ENCODE results near the gene WDR82.

Gene WDR82

DNA sequence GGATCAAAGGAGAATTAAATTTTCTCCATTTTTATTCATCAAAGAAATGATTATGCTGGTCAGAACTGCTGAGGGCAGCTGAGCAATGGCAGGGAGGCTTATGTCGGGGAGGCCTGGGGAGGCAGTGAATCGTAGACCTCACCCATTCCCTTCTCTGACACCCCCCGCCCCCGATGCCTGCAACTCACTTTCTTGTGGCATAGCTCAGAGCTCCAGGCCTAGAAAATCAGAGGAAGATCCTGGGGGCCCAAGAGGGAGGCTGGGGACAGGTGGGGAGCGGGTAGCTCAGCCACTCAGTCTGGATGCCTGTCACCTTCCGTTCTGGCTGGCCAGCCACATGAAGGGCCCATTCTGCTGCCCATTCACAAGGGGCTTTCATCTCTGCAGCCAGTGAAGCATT, 36.6 kb upstream of the WDR82 start:
- Mint-ChIP-seq H3K27me3 (no peaks in the 10 kb centered on the region), H3K36me3 (peaks cover under 1% of the 10 kb centered on the region)

GRCh38 chr3:52314489-52314888, 36.0 kb upstream of the WDR82 start:
- DNase-seq (ENCODE audit: low spot score in 2 of 2) (no peak), ATAC-seq (ENCODE audit: low read depth) (no peak)
- Mint-ChIP-seq H3K4me1 (peaks cover 38% of the 10 kb centered on the region), H3K27ac (peak overlapping the region; percentile 93), H3K9me3 (no peaks in the 10 kb centered on the region), H3K36me3 (peaks cover 3% of the 10 kb centered on the region), H3K27me3 (no peaks in the 10 kb centered on the region), H3K4me3 (peak overlapping the region; percentile 17)

More for the DNA sequence above, 36.6 kb upstream of the WDR82 start:
- Mint-ChIP-seq H3K4me3 (no peak overlapping the region), H3K9me3 (no peaks in the 10 kb centered on the region), H3K4me1 (peaks cover 35% of the 10 kb centered on the region), H3K27ac (peak overlapping the region; percentile 93)
- DNase-seq (ENCODE audit: low spot score in 2 of 2) (no peak), ATAC-seq (ENCODE audit: low read depth) (no peak)

DNA sequence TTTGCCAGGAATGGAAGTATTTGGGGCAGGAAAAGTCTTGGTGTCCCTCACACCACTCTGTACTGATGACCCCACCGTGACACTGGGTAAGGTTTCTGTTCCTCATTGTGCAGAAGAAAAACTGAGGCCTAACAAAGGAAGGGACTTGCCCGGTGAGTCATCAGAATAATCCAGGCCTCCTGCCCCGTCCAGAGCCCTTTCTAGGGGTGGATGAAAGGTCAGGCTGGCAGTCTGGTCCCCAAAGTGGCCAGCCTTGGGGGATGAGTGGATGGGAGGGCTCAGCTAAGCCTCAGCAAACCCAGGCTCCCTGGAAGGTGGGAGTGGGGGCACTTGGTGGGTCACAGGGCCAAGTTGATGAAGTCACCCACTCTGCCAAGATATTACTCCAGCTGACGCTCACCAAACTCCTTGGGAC, 35.3 kb upstream of the WDR82 start:
- Mint-ChIP-seq H3K27me3 (no peaks in the 10 kb centered on the region), H3K9me3 (no peaks in the 10 kb centered on the region), H3K27ac (peak overlapping the region; percentile 93), H3K4me3 (peak overlapping the region; percentile 41), H3K4me1 (peaks cover 39% of the 10 kb centered on the region), H3K36me3 (peaks cover 3% of the 10 kb centered on the region)
- DNase-seq (ENCODE audit: low spot score in 2 of 2) = peak; percentile 56 to 57
- peak; percentile 85 for ATAC-seq (ENCODE audit: low read depth)

DNA sequence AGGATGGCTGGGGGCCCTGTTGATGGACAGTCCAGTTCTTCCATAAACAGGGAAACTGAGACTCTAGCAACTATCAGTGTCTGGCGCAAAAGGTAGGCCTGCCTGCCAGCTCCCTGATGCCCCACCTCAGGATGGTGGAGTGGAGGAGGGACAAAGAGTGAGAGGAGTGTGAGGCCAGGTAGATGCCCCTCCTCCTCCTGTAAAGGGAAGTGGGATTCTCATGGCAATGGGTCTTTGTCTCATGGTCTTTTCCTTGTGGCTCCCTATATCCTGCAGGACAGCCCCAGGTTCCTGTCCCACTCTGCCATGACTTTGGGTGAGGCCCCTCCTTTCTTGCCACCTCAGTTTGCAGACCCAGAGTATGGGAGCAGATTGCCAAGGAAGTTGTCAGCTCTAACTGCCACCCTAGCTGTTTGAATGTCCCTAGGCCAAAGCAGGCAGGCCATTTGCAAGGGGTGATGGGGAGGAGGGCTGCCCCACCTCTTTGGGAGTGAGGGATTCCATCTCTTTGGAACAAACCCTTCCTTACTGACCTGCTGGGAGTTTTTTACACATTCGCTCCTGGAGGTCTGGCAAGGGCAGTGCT, 34.8 kb upstream of the WDR82 start:
- H3K4me1 Mint-ChIP-seq = peaks cover 41% of the 10 kb centered on the region
- no peak for DNase-seq (ENCODE audit: low spot score in 2 of 2)
- no peak for ATAC-seq (ENCODE audit: low read depth)
- H3K27me3 Mint-ChIP-seq = no peaks in the 10 kb centered on the region
- peak overlapping the region; percentile 93 for H3K27ac Mint-ChIP-seq
- H3K9me3 Mint-ChIP-seq = no peaks in the 10 kb centered on the region
- peak overlapping the region; percentile 11 for H3K4me3 Mint-ChIP-seq
- H3K36me3 Mint-ChIP-seq = peaks cover 7% of the 10 kb centered on the region

- no peak for ATAC-seq (ENCODE audit: low read depth)
- Mint-ChIP-seq H3K9me3 (no peaks in the 10 kb centered on the region), H3K27ac (peak overlapping the region; percentile 88), H3K4me3 (no peak overlapping the region), H3K4me1 (peaks cover 33% of the 10 kb centered on the region), H3K36me3 (peaks cover 8% of the 10 kb centered on the region), H3K27me3 (no peaks in the 10 kb centered on the region)
- DNase-seq (ENCODE audit: low spot score in 2 of 2) = no peak
These were observed 33.2 kb upstream of the WDR82 start for GRCh38 chr3:52311576-52312119.

GRCh38 chr3:52310861-52311575, 32.6 kb upstream of the WDR82 start:
- DNase-seq (ENCODE audit: low spot score in 2 of 2) = peak in 1 of 2 donors; percentile 40
- H3K4me3 Mint-ChIP-seq = no peak overlapping the region
- ATAC-seq (ENCODE audit: low read depth) = peak; percentile 73
- H3K9me3 Mint-ChIP-seq = no peaks in the 10 kb centered on the region
- no peaks in the 10 kb centered on the region for H3K27me3 Mint-ChIP-seq
- peaks cover 10% of the 10 kb centered on the region for H3K36me3 Mint-ChIP-seq
- peaks cover 36% of the 10 kb centered on the region for H3K4me1 Mint-ChIP-seq
- H3K27ac Mint-ChIP-seq = peak overlapping the region; percentile 88

- ATAC-seq (ENCODE audit: low read depth) = no peak
- no peak for DNase-seq (ENCODE audit: low spot score in 2 of 2)
- H3K27me3 Mint-ChIP-seq = no peaks in the 10 kb centered on the region
- no peaks in the 10 kb centered on the region for H3K9me3 Mint-ChIP-seq
- H3K27ac Mint-ChIP-seq = peak overlapping the region; percentile 88
- no peak overlapping the region for H3K4me3 Mint-ChIP-seq
- H3K4me1 Mint-ChIP-seq = peaks cover 31% of the 10 kb centered on the region
- peaks cover 15% of the 10 kb centered on the region for H3K36me3 Mint-ChIP-seq
These were observed 29.9 kb upstream of the WDR82 start for GRCh38 chr3:52308308-52308707.

DNA sequence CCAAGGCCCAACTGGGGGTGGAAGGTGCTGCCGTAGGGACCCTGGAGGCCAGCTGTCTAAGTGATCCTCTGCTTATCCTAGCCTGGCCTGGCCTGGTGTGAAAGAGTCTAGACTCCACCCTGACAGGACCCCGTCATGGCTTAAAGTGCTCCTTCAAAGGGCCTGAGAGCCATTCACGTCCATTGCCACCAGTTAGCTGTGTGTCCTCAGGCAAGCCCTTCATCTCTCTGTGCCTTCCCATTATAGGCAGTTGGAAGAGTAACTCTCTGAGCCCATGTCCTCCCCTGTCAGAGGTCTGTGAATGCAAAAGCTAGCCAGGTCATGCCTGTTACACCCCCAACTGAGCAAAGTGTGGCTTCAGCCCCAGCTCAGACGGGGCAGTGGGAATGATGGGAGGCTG, 28.5 kb upstream of the WDR82 start:
- H3K27ac Mint-ChIP-seq = no peak overlapping the region

DNA sequence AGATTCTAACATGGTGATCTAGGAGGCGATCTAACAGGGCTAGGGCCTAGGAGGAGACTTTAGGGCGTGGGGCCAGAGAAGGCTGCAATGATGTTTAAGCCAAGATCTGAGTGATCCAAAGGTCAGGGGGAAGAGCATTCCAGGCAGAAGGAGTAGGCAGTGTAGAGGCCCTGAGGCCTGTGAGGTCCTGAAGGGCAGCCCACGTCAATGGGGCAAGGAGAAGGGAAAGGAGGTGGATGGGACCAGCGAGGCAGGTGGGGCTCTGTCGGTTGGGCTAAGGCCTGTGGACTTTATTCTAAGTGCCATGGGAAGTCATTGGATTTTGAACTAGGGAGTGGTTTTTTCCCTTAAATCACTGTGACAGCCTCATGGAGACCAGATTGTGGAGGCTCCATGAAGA, 27.5 kb upstream of the WDR82 start:
- H3K4me1 Mint-ChIP-seq = peaks cover 22% of the 10 kb centered on the region
- H3K4me3 Mint-ChIP-seq = no peak overlapping the region
- H3K27me3 Mint-ChIP-seq = no peaks in the 10 kb centered on the region
- DNase-seq (ENCODE audit: low spot score in 2 of 2) = no peak
- no peak for ATAC-seq (ENCODE audit: low read depth)
- peak overlapping the region; percentile 2 for H3K27ac Mint-ChIP-seq
- no peaks in the 10 kb centered on the region for H3K9me3 Mint-ChIP-seq
- peaks cover 15% of the 10 kb centered on the region for H3K36me3 Mint-ChIP-seq

More for the DNA sequence above, 28.5 kb upstream of the WDR82 start:
- Mint-ChIP-seq H3K9me3 (no peaks in the 10 kb centered on the region), H3K4me3 (no peak overlapping the region), H3K27me3 (no peaks in the 10 kb centered on the region), H3K4me1 (peaks cover 25% of the 10 kb centered on the region), H3K36me3 (peaks cover 15% of the 10 kb centered on the region)
- DNase-seq (ENCODE audit: low spot score in 2 of 2) (no peak), ATAC-seq (ENCODE audit: low read depth) (no peak)

GRCh38 chr3:52303811-52304210, 25.4 kb upstream of the WDR82 start:
- peaks cover 22% of the 10 kb centered on the region for H3K4me1 Mint-ChIP-seq
- no peak overlapping the region for H3K27ac Mint-ChIP-seq
- no peaks in the 10 kb centered on the region for H3K27me3 Mint-ChIP-seq
- DNase-seq (ENCODE audit: low spot score in 2 of 2) (no peak), ATAC-seq (ENCODE audit: low read depth) (no peak)
- H3K4me3 Mint-ChIP-seq = no peak overlapping the region
- H3K9me3 Mint-ChIP-seq = no peaks in the 10 kb centered on the region
- H3K36me3 Mint-ChIP-seq = peaks cover 11% of the 10 kb centered on the region

GRCh38 chr3:52302426-52303145, 24.1 kb upstream of the WDR82 start:
- H3K27me3 Mint-ChIP-seq = no peaks in the 10 kb centered on the region
- DNase-seq (ENCODE audit: low spot score in 2 of 2) = no peak
- no peak overlapping the region for H3K27ac Mint-ChIP-seq
- ATAC-seq (ENCODE audit: low read depth) = no peak
- no peak overlapping the region for H3K4me3 Mint-ChIP-seq
- H3K36me3 Mint-ChIP-seq = peaks cover 7% of the 10 kb centered on the region
- no peaks in the 10 kb centered on the region for H3K9me3 Mint-ChIP-seq
- peaks cover 18% of the 10 kb centered on the region for H3K4me1 Mint-ChIP-seq

GRCh38 chr3:52299879-52300611, 21.6 kb upstream of the WDR82 start:
- Mint-ChIP-seq H3K4me1 (peaks cover 22% of the 10 kb centered on the region), H3K27ac (peak overlapping the region; percentile 25), H3K9me3 (no peaks in the 10 kb centered on the region), H3K4me3 (no peak overlapping the region), H3K27me3 (no peaks in the 10 kb centered on the region), H3K36me3 (peaks cover 9% of the 10 kb centered on the region)
- DNase-seq (ENCODE audit: low spot score in 2 of 2) (no peak), ATAC-seq (ENCODE audit: low read depth) (peak; percentile 52)

- H3K9me3 Mint-ChIP-seq = no peaks in the 10 kb centered on the region
- ATAC-seq (ENCODE audit: low read depth) (no peak), DNase-seq (ENCODE audit: low spot score in 2 of 2) (no peak)
- no peak overlapping the region for H3K4me3 Mint-ChIP-seq
- peak overlapping the region; percentile 25 for H3K27ac Mint-ChIP-seq
- peaks cover 12% of the 10 kb centered on the region for H3K36me3 Mint-ChIP-seq
- H3K27me3 Mint-ChIP-seq = no peaks in the 10 kb centered on the region
- H3K4me1 Mint-ChIP-seq = peaks cover 20% of the 10 kb centered on the region
These were observed 20.9 kb upstream of the WDR82 start for GRCh38 chr3:52299247-52299878.
